Uterus (tissue), 4 donors: ENCODE data around the gene KLHDC7B. TPM values are rescaled to one million over a fixed set of nuclear protein-coding genes. Genes with fewer than 3 reads are reported as not detected.
A peak's percentile ranks its signal among the peaks of the same experiment; 100 is the strongest.

ENCODE experiments used
- DNase-seq, 2 donors: peaks; one replicate each; pipeline ENCODE4 v3.0.0-alpha.2; 2019 to 2020
- H3K27ac ChIP-seq, 2 donors: fragments of 200-600 bp; sonication (generic); 1 replicate in 1 of 2; 2 replicates in 1 of 2; pipeline ENCODE4 v1.5.1; 2016 to 2018
- H3K27me3 ChIP-seq, 2 donors: fragments of 200-600 bp; sonication (generic); one replicate each; pipeline ENCODE4 v1.5.1; 2018 to 2019; ENCODE audit warnings: control low read depth in 1 of 2
- H3K36me3 ChIP-seq, 2 donors: fragments of 200-600 bp; sonication (generic); one replicate each; pipeline ENCODE4 v1.5.1; 2019; ENCODE audit warnings: control low read depth in 1 of 2
- H3K4me1 ChIP-seq, 2 donors: fragments of 200-600 bp; sonication (generic); one replicate each; pipeline ENCODE4 v1.5.1; 2018 to 2019; ENCODE audit warnings: control low read depth in 1 of 2
- H3K4me3 ChIP-seq, 2 donors: fragments of 200-600 bp; sonication (generic); 1 replicate in 1 of 2; 2 replicates in 1 of 2; pipeline ENCODE4 v1.5.1; 2018 to 2019; ENCODE audit warnings: mild to moderate bottlenecking in 1 of 2
- H3K9me3 ChIP-seq, 2 donors: fragments of 200-600 bp; sonication (generic); one replicate each; pipeline ENCODE4 v1.5.1; 2019; ENCODE audit warnings: control low read depth in 1 of 2
- CTCF ChIP-seq, 4 experiments: fragments of 200-600 bp in 2 of 4; fragments of 450-650 bp in 2 of 4; sonication (generic) in 2 of 4; IDR thresholded peaks; one replicate each; pipeline ENCODE4 v1.5.1; 2016 to 2019; ENCODE audit warnings: antibody characterized with exemption in 4 of 4, mild to moderate bottlenecking in 2 of 4, moderate library complexity in 1 of 4
- POLR2A ChIP-seq, 2 donors: fragments of 450-650 bp; IDR thresholded peaks; one replicate each; pipeline ENCODE4 v1.6.1; 2016; ENCODE audit warnings: antibody characterized with exemption in 2 of 2, mild to moderate bottlenecking in 1 of 2, moderate library complexity in 1 of 2
- intact Hi-C: fragments of 100-400 bp; cut with DNase I; formaldehyde crosslinking; loops from one replicate; pipeline ENCODE4 v1.15.1; 2023; ENCODE audit warnings: low total_unique reads
- total RNA-seq, 4 donors: library from RNA; depleted of rRNA in 3 of 4; stranded (reverse); fragments of >200 nt in 3 of 4; gene quantifications; one replicate each; pipeline versions ENCODE4 v1.1.0 to v1.2.4, GENCODE V29; 2014 to 2023
- donor health status: DM: yes; HTN: yes; CAD: no.

Gene KLHDC7B
- total RNA-seq, 4 donors from 2014 or later = not detected

GRCh38 chr22:50530580-50530876, 15.2 kb upstream of the KLHDC7B start:
- peak overlapping the region; percentile 77 to 85 for H3K27ac ChIP-seq
- no peaks in the 10 kb centered on the region for H3K36me3 ChIP-seq
- DNase-seq = peak in 1 of 2 donors; percentile 43
- H3K4me1 ChIP-seq = peaks cover 0 to 11% of the 10 kb centered on the region in 2 donors
- intact Hi-C loops = no loop called here
- TF ChIP-seq CTCF (IDR thresholded peaks at IDR 0.05) (no peak), POLR2A (IDR thresholded peaks at IDR 0.05) (no peak)
- H3K27me3 ChIP-seq = peaks cover 4 to 24% of the 10 kb centered on the region in 2 donors
- no peaks in the 10 kb centered on the region for H3K9me3 ChIP-seq
- H3K4me3 ChIP-seq = peak overlapping the region; percentile 39 to 40

GRCh38 chr22:50530877-50531545, 14.7 kb upstream of the KLHDC7B start:
- peak; percentile 70 to 82 for DNase-seq
- Histone ChIP-seq H3K4me1 (peaks cover 0 to 11% of the 10 kb centered on the region in 2 donors), H3K27ac (peak overlapping the region; percentile 77 to 85), H3K27me3 (peaks cover 4 to 24% of the 10 kb centered on the region in 2 donors), H3K4me3 (peak overlapping the region; percentile 39 to 40), H3K36me3 (no peaks in the 10 kb centered on the region), H3K9me3 (no peaks in the 10 kb centered on the region)
- intact Hi-C loops = no loop called here
- no peak for TF ChIP-seq CTCF (IDR thresholded peaks at IDR 0.05)
- peak; percentile 63 to 64 for TF ChIP-seq POLR2A (IDR thresholded peaks at IDR 0.05)

- H3K27me3 ChIP-seq = peaks cover 4 to 24% of the 10 kb centered on the region in 2 donors
- TF ChIP-seq CTCF (IDR thresholded peaks at IDR 0.05) (no peak), POLR2A (IDR thresholded peaks at IDR 0.05) (no peak)
- H3K4me3 ChIP-seq = peak overlapping the region; percentile 39 to 40
- no peaks in the 10 kb centered on the region for H3K36me3 ChIP-seq
- H3K9me3 ChIP-seq = no peaks in the 10 kb centered on the region
- peak in 1 of 2 donors; percentile 45 for DNase-seq
- H3K27ac ChIP-seq = peak overlapping the region; percentile 77 to 85
- intact Hi-C loops = no loop called here
- peaks cover 0 to 11% of the 10 kb centered on the region in 2 donors for H3K4me1 ChIP-seq
Measured at GRCh38 chr22:50531546-50531961, 14.1 kb upstream of the KLHDC7B start.

- Histone ChIP-seq H3K4me1 (peaks cover 0 to 11% of the 10 kb centered on the region in 2 donors), H3K9me3 (no peaks in the 10 kb centered on the region), H3K36me3 (no peaks in the 10 kb centered on the region), H3K4me3 (peak overlapping the region; percentile 39 to 40), H3K27me3 (peaks cover 4 to 24% of the 10 kb centered on the region in 2 donors), H3K27ac (peak overlapping the region; percentile 77 to 85)
- intact Hi-C loops = no loop called here
- DNase-seq = peak; percentile 66 to 72
- TF ChIP-seq CTCF (IDR thresholded peaks at IDR 0.05) (no peak), POLR2A (IDR thresholded peaks at IDR 0.05) (peak in 1 of 2 donors; percentile 46)
Measured at GRCh38 chr22:50531962-50532674, 13.6 kb upstream of the KLHDC7B start.
